ENCODE results near the gene KCNMA1.

Gene KCNMA1

DNA sequence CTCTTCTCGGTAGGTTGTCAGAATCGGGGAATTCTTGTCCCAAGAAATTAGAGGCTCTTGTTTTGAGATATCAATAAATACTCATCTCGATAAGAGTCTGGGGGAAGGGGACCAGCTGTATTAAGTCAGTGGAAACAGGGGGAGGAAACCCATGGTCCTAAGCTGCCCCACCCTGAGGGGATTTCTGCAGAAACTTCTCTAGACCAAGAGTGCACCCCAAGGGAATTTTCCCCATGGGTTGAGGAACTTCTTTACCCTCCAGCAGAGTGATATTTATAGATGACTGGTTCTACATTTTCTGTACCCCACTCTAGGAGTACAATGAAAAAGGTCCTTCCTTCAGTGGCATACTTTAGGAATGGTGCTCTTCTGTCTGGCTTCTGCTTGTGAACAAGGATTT, 627.2 kb downstream of the KCNMA1 start:
- TF ChIP-seq SUZ12 (IDR thresholded peaks at IDR 0.05; ENCODE audit: extremely low read depth, insufficient read depth, insufficient read length) (no peak), ZNF274 (IDR thresholded peaks at IDR 0.05; ENCODE audit: low read depth, low read length) (no peak), YY1 (IDR thresholded peaks at IDR 0.05; ENCODE audit: insufficient read depth, insufficient read length) (no peak)
- H3K36me3 ChIP-seq (ENCODE audit: insufficient read depth, insufficient read length, low read length), result no peaks in the 10 kb centered on the region
- H3K9ac ChIP-seq (ENCODE audit: insufficient read length, low read depth), result no peak overlapping the region
- H3K4me1 ChIP-seq (ENCODE audit: insufficient read depth, insufficient read length), result no peaks in the 10 kb centered on the region
- peaks cover 20% of the 10 kb centered on the region for H3K9me3 ChIP-seq (ENCODE audit: insufficient read depth, low read length)
- DNase-seq (ENCODE audit: low read depth, low spot score), result no peak
- no peaks in the 10 kb centered on the region for H3K27me3 ChIP-seq (ENCODE audit: insufficient read depth, insufficient read length)
- H3K4me3 ChIP-seq (ENCODE audit: insufficient read length, low read depth), result no peak overlapping the region

DNA sequence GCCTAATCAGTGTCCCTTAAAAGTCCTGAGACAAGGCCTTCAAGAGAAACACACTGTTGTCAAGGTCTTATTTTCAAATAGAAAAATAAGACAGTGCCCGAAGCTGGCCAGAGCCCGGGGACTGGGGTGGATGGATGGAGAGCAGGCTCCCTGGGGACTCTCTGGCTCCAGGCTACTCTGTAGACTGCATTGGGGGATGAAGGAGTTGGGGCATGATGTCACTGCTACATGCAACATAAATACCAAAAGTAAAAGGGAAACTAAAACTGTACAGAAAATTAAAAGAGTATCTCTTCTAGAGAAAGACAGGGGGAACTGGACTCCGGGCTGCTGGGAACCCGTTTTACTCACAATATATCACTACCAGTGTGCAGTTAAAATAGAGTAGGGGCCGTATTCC, 629.8 kb downstream of the KCNMA1 start:
- Histone ChIP-seq H3K4me1 (ENCODE audit: insufficient read depth, insufficient read length) (no peaks in the 10 kb centered on the region), H3K27me3 (ENCODE audit: insufficient read depth, insufficient read length) (no peaks in the 10 kb centered on the region), H3K9ac (ENCODE audit: insufficient read length, low read depth) (no peak overlapping the region), H3K36me3 (ENCODE audit: insufficient read depth, insufficient read length, low read length) (no peaks in the 10 kb centered on the region), H3K9me3 (ENCODE audit: insufficient read depth, low read length) (peaks cover 20% of the 10 kb centered on the region), H3K4me3 (ENCODE audit: insufficient read length, low read depth) (no peak overlapping the region)
- TF ChIP-seq YY1 (IDR thresholded peaks at IDR 0.05; ENCODE audit: insufficient read depth, insufficient read length) (no peak), ZNF274 (IDR thresholded peaks at IDR 0.05; ENCODE audit: low read depth, low read length) (no peak), SUZ12 (IDR thresholded peaks at IDR 0.05; ENCODE audit: extremely low read depth, insufficient read depth, insufficient read length) (no peak)
- DNase-seq (ENCODE audit: low read depth, low spot score), result no peak

DNA sequence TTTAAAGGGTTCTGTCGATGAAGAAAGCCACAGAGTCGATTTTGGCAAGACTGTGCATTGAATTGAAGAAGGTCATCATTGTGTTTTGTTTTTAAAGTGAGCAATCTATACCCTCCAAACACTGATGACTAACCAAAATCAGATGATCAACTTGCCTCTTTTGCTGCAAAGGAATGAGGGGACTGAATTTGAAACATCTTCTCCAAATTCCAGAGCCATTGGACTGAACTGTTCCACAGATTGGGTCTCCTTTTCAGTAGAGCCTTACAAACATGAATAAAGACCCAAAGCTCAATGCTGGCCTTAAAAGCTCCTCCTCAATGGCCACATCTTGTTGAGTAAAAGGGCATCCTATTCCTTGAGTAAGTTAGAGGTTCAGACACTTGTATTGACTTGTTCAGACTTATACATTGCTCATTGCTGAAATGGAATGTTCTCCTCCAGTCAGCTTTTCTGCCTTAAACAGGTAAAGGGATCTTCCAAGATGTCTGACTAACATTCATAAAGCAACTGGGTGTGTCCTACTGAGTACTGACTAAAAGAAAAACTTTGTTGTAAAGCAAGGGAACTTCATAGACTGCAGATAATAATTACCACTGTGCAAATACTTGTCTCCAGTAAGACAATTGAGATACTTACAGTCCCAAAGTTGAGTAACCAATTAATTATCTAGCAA, 630.6 kb downstream of the KCNMA1 start:
- no peak for DNase-seq (ENCODE audit: low read depth, low spot score)

DNA sequence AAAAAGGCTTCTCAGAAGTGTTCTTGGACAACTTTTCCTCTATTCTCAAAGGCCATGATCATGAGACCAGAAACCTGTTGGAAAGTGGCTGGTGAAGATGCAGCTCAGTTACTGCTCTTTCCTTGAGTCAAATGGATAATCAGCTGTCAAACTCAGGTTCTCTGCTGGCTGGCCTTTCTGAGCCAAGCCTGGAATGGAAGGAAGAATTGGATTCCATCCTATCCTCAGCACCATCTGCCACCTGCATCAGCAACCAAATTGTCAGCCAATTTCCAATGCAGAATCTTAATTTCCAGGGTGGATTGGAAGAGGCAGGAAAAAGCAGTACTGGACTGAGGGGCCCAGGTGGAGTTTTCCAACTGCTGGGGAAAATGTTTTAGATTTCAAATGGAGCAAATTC, 631.7 kb downstream of the KCNMA1 start:
- no peak for DNase-seq (ENCODE audit: low read depth, low spot score)
- no peaks in the 10 kb centered on the region for H3K36me3 ChIP-seq (ENCODE audit: insufficient read depth, insufficient read length, low read length)
- peaks cover 20% of the 10 kb centered on the region for H3K9me3 ChIP-seq (ENCODE audit: insufficient read depth, low read length)
- no peaks in the 10 kb centered on the region for H3K27me3 ChIP-seq (ENCODE audit: insufficient read depth, insufficient read length)
- no peak overlapping the region for H3K9ac ChIP-seq (ENCODE audit: insufficient read length, low read depth)
- no peak for TF ChIP-seq SUZ12 (IDR thresholded peaks at IDR 0.05; ENCODE audit: extremely low read depth, insufficient read depth, insufficient read length)
- TF ChIP-seq ZNF274 (IDR thresholded peaks at IDR 0.05; ENCODE audit: low read depth, low read length), result no peak
- no peak for TF ChIP-seq YY1 (IDR thresholded peaks at IDR 0.05; ENCODE audit: insufficient read depth, insufficient read length)
- H3K4me3 ChIP-seq (ENCODE audit: insufficient read length, low read depth), result no peak overlapping the region
- no peaks in the 10 kb centered on the region for H3K4me1 ChIP-seq (ENCODE audit: insufficient read depth, insufficient read length)

More for the DNA sequence above, 630.6 kb downstream of the KCNMA1 start:
- no peak overlapping the region for H3K9ac ChIP-seq (ENCODE audit: insufficient read length, low read depth)
- no peaks in the 10 kb centered on the region for H3K4me1 ChIP-seq (ENCODE audit: insufficient read depth, insufficient read length)
- H3K9me3 ChIP-seq (ENCODE audit: insufficient read depth, low read length), result peaks cover 20% of the 10 kb centered on the region
- no peaks in the 10 kb centered on the region for H3K27me3 ChIP-seq (ENCODE audit: insufficient read depth, insufficient read length)
- H3K4me3 ChIP-seq (ENCODE audit: insufficient read length, low read depth), result no peak overlapping the region
- no peaks in the 10 kb centered on the region for H3K36me3 ChIP-seq (ENCODE audit: insufficient read depth, insufficient read length, low read length)
- TF ChIP-seq SUZ12 (IDR thresholded peaks at IDR 0.05; ENCODE audit: extremely low read depth, insufficient read depth, insufficient read length), result no peak
- TF ChIP-seq YY1 (IDR thresholded peaks at IDR 0.05; ENCODE audit: insufficient read depth, insufficient read length), result no peak

DNA sequence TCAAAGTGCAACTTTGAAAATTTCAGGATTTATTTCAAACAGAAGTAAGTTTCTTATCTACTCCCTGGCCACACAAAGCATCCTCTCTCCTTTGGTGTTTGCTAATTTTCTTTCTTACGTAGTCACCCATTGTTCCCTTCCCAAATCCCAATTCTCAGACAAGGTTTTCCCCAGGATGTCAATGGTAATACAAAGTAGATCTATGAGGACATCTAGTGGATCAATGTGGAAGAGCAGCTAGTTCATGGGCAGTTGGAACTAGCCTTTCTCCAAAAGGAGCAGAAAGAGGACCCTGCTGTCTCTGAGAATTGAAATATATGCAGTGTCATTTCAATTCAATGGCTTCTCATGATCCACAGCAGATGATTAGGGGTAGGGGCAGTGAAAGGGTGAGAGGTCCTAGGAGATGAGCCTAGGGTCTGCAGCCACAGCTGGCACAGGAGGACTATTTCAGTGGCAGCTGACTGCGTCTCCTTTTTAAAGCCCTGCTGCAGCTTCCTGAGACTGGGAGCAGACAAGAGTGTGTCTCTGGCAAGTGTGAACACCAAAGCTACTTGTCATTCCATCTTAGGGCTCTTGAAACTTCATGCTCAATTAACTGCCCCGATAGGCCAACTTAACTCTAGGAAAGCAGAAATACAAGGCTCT, 632.6 kb downstream of the KCNMA1 start:
- Histone ChIP-seq H3K36me3 (ENCODE audit: insufficient read depth, insufficient read length, low read length) (no peaks in the 10 kb centered on the region), H3K9ac (ENCODE audit: insufficient read length, low read depth) (no peak overlapping the region), H3K4me1 (ENCODE audit: insufficient read depth, insufficient read length) (no peaks in the 10 kb centered on the region), H3K9me3 (ENCODE audit: insufficient read depth, low read length) (peaks cover 20% of the 10 kb centered on the region), H3K27me3 (ENCODE audit: insufficient read depth, insufficient read length) (no peaks in the 10 kb centered on the region), H3K4me3 (ENCODE audit: insufficient read length, low read depth) (no peak overlapping the region)
- DNase-seq (ENCODE audit: low read depth, low spot score), result peak; percentile 39
- TF ChIP-seq ZNF274 (IDR thresholded peaks at IDR 0.05; ENCODE audit: low read depth, low read length) (no peak), SUZ12 (IDR thresholded peaks at IDR 0.05; ENCODE audit: extremely low read depth, insufficient read depth, insufficient read length) (no peak), YY1 (IDR thresholded peaks at IDR 0.05; ENCODE audit: insufficient read depth, insufficient read length) (no peak)

DNA sequence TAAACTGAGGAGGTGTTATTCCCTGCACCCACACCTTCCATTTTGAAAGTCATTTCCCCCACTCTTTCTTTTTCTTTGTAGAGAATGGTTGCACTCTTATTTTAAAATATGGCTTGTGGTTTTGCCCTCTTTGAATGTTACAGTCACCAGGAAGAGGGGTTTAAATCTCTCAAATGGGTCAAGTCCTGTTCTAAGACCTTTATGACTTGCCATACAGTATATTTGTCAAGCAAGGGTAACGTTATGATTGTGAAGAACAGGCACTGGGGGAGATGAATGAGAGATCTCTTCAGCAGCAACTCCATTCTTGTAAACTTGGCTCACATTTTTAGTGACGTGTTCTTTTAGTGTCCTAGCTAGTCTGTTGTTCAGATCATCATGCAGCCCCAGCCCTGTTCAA, 634.7 kb downstream of the KCNMA1 start:
- TF ChIP-seq YY1 (IDR thresholded peaks at IDR 0.05; ENCODE audit: insufficient read depth, insufficient read length) (no peak), ZNF274 (IDR thresholded peaks at IDR 0.05; ENCODE audit: low read depth, low read length) (no peak)
- no peaks in the 10 kb centered on the region for H3K36me3 ChIP-seq (ENCODE audit: insufficient read depth, insufficient read length, low read length)
- H3K4me3 ChIP-seq (ENCODE audit: insufficient read length, low read depth), result no peak overlapping the region
- peaks cover 17% of the 10 kb centered on the region for H3K9me3 ChIP-seq (ENCODE audit: insufficient read depth, low read length)
- H3K4me1 ChIP-seq (ENCODE audit: insufficient read depth, insufficient read length), result no peaks in the 10 kb centered on the region
- no peaks in the 10 kb centered on the region for H3K27me3 ChIP-seq (ENCODE audit: insufficient read depth, insufficient read length)
- H3K9ac ChIP-seq (ENCODE audit: insufficient read length, low read depth), result no peak overlapping the region
- no peak for DNase-seq (ENCODE audit: low read depth, low spot score)

DNA sequence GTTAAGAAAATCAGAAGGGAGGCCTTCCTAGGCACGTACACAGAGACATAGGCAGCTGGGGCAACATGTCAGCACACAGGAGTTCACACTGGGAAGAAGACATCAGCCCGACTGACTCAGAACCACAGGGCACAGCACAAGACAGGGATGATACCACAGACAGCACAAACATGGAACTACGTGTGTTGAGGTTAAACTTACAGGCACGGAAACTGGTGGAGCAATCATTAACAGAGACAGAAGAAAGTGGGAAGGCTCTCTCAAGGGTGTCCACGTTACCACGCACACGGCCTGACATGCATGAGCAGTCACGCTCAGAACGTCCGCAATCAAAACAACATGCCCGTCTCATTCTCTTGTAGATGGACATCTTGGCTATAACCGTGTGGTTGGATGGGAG, 636.4 kb downstream of the KCNMA1 start:
- Histone ChIP-seq H3K4me3 (ENCODE audit: insufficient read length, low read depth) (no peak overlapping the region), H3K27me3 (ENCODE audit: insufficient read depth, insufficient read length) (no peaks in the 10 kb centered on the region), H3K9me3 (ENCODE audit: insufficient read depth, low read length) (no peaks in the 10 kb centered on the region; the same call in none of the 2 replicates), H3K4me1 (ENCODE audit: insufficient read depth, insufficient read length) (no peaks in the 10 kb centered on the region), H3K9ac (ENCODE audit: insufficient read length, low read depth) (no peak overlapping the region), H3K36me3 (ENCODE audit: insufficient read depth, insufficient read length, low read length) (no peaks in the 10 kb centered on the region)
- TF ChIP-seq SUZ12 (IDR thresholded peaks at IDR 0.05; ENCODE audit: extremely low read depth, insufficient read depth, insufficient read length) (no peak), ZNF274 (IDR thresholded peaks at IDR 0.05; ENCODE audit: low read depth, low read length) (no peak), YY1 (IDR thresholded peaks at IDR 0.05; ENCODE audit: insufficient read depth, insufficient read length) (no peak)
- no peak for DNase-seq (ENCODE audit: low read depth, low spot score)

All from NT2/D1 (cell line).